HK-2 (cell line): ENCODE results near the gene ETV3.
"Not testable (repeated sequence)": the region's sequence is repeated elsewhere in the genome, so short reads cannot be mapped to it uniquely, and the experiment has no call there.

Experiments
- DNase-seq: peaks from one replicate; pipeline ENCODE4 v3.0.0-alpha.2; 2018; ENCODE audit not compliant: unreplicated experiment

The ETV3 gene

DNA sequence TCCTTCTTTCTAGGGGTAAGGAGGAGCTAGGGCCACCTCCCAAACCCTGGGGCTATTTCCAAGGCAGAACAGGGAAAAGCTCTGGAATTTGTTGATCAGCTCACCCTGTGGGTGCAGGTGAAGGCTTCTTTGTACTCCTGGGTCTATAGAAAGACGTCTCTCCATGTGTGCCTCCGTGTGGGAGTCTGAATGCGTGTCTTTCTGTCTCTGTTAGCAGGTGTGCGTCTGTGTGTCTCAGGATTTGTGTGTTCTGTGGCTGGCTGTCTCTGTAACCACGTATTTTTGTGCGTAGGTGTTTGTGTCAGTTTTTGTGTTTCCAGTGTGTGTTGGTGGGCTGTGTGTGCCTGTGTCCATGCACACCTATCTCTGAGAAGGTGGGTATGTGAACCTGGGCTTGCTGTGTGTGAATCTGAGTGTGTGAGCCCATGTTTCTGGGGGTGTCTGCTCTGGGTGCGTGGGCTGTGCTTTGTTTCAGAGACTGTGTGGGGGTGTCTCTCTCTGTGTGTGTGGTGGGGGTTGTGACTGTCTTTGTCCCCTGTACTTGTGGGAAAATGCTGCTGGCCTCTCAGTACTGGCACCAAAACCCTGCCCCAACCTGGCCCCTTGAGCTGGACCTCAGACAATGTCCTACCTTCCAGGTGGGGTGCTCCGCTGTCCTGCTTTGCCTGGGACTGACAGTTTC, 25.9 kb downstream of the ETV3 start:
- DNase-seq, result no peak

DNA sequence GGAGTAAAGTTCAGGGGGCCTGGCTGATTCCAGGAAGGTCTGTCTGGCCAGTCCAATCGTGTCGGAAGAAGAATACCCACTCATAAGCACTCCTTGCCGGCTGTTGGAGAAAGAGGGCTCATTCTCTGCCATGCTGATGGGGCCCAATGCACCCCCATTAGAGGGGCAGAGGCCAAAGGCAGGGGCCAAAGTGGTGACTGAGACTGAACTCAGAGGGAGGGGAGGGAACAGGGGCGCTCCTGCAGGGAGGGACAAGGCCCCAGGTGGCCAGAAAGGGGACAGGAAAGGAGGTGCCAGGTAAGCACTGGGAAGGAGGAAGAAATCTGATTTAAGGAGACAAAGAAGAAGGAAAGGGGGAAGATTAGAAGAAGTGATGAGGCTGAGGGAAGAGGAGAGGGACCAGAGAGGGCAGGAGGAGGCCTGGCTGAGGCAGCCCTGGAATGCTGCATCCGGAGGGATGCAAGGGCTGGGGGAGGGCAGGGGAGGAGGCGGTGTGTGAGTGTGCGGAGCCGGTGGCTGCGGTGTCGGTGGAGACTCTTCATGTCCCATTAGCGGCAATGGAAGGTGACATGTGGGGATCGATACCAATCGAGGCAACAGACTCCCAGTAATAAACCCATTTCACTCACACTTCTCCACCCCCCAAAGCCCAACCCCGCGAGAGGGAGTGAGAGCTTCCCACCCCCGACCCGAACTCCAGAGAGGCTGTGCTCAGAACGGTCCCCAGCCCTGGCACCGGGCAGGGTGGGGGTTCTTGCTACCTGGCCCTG, 26.6 kb downstream of the ETV3 start:
- no peak for DNase-seq

DNA sequence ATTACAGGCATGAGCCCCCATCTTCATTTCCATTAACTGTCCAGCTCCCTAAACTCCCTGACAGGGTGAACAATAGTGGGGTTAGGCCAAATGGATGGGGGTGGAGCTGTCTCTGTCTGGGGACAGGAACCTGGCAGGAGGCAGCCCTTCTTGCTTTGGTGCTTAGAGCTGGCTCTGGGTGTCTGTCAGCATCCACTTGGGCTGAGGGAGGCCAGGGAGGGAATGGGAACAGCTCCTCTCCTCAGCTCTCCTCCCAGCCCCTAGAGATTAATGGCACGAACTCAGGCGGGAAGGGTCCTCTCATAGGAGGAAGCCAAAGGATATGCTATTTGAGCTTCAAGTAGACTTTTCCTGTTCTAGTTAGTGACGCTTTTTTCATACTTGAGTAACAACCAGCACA, 27.5 kb downstream of the ETV3 start:
- no peak for DNase-seq

DNA sequence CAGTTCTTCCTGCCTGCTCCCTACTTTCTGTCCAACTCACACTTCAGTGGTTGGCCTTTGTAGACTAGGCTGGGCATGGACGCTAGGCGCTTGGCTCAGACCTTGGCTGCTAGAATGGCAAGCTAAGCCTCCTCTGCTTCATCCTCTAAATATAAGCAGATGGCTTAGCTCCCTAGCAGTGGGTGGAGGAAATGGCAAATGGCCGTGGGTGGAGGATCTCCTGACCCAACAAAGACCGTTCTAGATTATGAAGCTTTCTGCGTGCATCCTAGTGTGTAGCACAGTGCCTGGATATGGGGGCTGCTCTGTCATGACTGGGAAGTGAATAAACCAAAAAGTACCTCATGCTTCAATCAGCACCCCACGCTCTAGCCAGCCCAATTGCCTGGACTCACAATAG, 28.2 kb downstream of the ETV3 start:
- DNase-seq, result no peak

DNA sequence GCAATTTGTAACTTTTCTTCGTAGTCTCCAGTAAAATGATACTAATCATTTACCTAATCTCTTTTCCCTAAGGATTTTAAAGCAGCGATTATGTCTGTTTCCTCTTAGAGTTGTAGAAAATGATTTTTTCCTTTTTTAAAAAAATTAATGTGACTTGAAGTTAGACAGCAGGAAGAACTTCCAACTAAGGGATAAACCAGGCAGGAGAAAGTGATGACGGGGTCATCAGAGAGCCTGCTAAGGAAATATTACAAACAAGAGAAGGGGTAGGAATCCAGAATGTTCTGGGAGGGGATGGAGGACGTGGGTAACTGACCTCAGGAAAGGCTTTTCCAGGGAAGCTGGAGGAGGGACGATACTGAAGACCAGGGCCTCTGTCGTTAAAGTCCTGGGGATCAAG, 29.7 kb downstream of the ETV3 start:
- DNase-seq, result no peak

DNA sequence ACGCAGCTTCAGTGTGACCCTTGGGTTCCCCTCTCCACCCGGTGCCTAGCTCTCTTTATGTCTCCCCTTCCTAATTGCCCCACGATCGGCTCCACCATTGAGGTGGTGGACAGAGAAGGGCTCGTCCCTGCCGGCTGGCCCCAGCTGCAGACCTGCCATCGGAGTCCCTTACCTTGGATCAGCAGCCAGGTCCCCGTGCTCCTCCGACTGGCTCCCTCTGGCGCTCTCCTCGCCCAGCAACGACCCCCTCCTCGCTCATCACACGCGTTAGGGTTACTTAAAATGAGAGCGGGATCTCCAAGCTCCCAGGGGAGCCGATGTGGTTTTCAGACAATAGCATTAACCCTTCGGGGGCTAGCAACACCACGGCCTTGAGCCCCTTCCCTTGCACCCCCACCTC, 30.5 kb downstream of the ETV3 start:
- DNase-seq, result no peak

DNA sequence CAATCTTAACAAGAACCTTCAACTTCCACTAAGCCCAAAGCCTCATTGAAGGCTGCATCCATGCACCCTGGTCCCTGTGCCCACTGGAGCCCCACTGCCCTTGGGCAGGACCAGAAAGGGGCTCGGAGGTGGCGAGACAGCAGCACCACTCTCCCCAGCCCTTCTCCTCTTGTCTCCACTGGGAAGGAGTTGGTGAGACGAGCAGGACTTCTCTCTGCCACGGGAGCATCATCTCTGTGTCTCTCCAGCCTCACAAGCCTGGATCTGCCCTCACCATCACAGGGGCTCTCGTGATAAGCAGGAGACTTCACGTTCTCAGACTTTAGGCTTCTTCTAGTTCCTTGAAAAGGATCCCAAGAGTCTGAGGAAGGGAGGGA, 31.4 kb downstream of the ETV3 start:
- DNase-seq, result no peak

DNA sequence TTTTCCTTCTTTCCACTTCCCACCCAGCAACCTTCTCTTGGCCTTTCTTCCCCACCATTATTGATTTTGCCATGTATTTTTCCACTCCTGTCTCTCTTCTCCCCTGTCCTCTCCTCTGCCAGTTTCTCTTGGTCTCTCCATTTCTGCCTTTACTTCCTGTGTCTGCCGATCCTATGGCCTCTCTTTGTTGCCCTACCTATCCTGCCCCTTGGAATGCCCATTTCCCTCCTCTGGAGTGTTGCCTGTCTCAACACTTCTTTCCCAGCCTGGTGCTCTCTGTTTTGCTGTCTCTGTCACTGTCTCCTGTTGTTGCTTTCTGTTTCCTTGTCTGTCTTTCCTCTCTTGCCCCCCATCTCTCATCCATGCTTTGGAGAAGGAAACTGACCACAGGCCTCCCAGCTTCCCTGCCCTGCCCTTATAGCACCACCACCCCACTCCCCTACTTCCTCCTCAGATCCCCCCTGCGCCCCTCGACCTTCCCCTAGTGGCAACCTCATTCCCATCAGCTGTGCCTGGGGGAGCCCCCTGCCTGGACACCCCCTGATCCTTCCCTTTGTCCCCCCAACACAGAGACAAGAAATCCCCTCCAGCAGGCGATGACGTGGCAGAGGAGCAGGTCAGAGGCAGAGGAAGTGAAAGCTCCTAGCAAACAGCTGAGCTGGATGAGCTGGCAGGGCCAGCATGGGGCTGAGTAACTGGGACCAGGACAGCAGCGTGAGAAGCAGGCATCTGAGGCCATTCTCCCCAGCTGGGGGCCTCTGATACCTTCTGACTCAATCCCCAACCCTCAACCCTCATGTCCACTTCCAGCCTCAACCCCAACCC, 32.0 kb downstream of the ETV3 start:
- peak; percentile 50 for DNase-seq

DNA sequence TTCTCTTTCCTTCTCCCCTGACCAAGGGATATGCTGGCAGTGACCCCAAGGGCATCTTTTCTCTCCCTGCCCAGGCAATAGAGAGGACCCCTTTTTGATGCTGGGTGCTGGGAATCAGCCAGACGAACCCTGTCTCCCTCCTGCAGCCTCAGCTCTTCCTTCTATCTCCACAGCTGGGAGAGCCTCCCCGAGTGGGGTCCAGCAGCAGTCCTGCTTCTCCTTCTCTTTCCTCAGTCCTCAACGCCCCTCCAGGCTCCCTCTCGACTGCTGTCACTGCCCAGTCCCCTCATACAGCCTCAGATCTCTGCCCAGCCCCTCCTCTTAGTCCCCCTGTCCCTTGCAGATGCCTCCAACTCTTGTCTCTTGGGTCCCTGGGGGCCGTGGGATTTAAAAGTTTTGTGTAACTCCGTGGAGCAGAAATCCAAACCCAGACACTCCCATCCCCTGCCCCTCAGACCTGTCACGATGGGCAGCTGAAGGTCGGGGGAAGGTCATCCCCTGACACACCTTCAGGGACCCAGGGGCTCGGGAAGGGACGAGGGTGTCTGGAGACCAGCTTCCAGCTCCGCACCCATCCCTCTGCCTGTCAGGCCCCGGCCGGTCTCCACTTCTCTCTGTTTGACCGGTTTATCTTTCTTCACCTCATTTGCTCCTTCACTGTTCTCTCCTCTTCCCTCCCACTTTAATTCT, 32.8 kb downstream of the ETV3 start:
- no peak for DNase-seq

DNA sequence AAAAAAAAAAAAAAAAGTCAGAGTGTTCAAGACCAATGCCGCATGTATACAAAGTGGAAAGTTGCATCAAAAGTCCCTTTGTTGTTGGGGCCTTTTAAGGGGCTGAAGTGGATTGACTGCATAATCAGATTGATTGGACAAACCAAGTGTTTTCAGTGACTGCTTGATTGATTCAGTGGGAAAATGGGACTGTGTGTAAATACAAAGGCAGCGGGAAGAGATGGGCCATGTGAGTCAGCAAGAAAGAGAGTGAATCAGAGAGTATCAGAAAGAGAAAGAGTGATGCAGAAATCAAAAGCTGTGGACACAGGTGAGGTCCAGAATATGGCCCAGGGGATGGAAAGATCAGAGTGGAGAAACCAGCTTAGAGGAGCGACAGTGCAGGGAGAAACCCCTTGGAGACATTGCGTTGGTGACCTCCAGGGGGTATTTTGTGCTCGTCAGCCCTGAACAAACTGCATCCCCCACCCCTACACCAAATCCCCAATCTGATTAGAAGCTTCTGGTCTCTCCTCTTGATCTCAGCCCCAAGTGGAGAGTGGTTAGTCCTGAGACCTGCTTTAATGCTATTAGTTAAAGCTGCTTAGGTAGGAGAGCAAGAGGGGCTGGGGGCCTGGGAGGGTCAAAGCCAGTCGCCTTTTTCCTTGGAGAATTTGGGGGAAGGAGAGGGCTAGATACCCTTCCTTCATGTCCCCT, 33.4 kb downstream of the ETV3 start:
- no peak for DNase-seq

DNA sequence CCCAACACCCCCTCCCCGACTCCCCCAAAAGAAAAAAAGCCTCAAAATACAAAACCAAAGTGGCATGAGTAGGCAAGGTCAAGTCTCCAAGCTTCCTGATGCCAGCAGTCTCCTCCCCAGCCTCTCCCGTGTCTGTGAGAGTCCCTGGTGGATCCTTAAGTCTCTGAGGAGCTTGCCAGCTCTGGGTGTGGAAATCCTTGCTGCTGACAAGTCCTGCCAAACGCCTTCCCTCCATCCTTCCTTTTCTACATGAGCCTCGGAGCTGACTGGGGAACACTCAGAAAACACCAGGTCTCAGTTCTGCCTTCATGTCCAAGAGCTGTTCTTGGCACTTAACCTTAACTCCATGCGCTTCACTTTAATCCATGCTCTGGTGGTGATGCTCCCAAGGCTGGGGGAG, 34.9 kb downstream of the ETV3 start:
- no peak for DNase-seq

DNA sequence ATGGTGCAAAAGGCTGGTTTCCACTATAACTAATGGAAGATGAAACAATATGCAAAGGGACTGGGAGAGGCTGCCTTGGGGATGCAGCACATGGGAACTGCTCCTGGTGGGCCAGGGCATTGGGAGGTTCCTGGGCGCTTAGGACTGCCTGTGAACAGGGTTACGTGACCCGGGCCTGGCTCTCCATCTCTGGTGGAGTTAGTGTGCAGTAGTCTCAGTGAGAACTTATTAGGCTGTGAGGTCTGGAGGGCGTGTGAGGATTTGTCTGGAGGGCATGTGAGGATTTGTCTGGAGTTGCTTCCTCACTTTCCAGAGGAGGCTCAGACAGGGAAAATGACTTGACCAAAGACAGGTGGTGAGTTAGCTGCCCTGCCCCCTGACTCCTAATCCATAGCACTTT, 37.0 kb downstream of the ETV3 start:
- no peak for DNase-seq

DNA sequence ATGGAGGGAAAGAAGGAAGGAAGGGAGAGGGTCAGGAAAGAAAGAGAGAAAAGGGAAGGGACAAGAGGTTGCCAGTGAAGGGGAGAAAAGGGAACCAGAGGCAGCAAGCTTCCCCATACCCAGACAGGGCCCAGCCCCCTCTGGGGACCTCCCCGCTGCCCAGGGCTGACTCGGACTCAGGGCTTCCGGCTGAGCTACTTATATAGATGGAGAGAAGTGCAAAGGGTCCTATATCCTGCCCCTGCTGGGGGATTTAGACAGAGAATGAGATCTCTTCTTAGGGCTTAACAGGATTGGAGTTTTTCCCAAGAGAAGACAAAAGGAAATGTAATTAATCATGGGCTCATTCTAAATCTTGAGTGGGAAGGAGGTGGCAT, 38.6 kb downstream of the ETV3 start, which contains the start of gene ETV3L:
ETV3L (minus strand) TSS at position 176 of the 377 bp plus-strand sequence. CDS start 285 bp downstream, outside the sequence.
- DNase-seq, result no peak

DNA sequence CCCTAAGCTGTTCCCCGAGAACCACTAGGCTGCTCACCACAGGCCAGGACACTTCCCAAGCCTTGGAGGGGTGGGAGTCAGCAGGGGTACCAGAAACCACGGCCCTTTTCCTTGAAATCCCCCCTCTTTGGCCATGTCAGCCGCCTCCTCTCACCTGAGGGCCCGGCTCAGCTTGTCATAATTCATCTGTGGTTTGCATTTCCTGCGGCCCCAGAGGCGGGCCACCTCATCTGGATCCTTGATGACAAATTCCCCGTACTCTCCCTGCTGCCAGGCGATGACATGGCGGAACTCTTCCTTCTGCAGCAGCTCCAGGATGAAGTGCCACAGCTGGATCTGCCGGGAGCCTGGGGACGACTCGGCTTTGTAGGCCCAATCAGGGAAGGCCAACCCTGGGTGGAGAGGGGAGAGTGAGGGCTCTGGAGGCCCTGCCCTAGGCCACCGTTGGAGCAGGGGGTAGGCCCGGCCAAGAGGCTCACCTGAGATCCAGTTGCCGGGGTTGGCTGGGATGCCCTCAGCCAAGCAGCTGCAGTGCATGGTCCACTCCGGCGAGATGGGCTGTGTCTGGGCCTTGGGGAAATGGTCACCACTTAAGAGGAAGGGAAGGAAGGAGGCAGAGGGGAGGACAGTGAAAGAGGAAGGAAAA, 39.1 kb downstream of the ETV3 start:
- not testable (repeated sequence) for DNase-seq

DNA sequence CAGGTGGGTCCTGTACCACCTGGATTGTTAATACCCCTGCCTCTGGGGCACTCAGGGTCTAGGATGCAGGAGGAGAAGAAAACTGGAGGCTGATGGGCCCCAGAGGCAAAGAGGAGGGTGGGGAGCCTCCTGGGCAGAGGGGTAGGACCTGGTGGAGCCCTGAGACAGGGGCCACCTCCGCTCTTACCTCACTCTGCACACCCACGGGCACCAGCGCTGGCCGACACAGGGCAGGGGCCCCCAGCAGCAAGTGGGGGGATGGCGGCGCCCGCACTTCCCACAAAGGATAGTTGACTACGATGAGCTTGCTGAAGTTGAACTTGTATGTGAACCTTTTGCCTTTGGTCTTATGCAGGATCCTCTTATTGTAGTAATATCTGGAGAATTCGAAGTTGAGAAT, 39.7 kb downstream of the ETV3 start:
- DNase-seq, result no peak

DNA sequence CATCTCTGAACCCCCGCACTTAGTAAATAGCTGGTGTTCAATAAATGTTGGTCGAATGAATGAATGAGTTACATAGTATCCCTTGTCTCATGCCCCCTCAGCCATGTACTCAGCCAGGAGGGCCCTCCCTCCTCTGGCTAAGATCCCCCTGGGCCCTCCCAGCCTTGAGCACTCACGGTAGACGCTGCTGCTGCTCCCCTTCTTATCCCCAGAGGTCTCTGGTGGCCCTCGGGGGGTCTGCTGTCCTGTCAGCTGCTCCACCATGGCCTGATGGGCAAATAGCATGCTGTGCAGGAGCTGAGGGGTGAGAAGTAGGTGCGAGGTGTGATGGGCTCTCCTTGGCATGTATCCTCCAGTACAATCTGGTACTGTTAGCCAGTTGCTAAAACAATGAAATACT, 40.5 kb downstream of the ETV3 start:
- no peak for DNase-seq

DNA sequence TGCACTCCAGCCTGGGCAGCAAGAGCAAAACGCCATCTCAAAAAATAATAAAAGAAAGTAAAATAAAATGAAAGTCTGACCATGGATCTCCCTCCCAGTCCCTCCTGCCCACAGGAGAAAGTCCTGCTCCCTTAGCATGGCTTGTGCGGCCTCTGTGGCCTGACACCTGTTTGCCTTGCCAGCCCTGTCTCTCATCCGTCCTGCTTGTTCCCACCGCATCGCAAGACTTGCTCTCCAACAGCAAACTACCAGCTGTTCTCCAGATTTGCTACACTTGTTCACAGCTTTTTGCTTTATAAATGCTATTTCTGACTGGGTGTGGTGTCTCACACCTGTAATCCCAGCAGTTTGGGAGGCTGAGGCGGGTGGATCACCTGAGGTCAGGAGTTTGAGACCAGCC, 41.3 kb downstream of the ETV3 start:
- no peak for DNase-seq

DNA sequence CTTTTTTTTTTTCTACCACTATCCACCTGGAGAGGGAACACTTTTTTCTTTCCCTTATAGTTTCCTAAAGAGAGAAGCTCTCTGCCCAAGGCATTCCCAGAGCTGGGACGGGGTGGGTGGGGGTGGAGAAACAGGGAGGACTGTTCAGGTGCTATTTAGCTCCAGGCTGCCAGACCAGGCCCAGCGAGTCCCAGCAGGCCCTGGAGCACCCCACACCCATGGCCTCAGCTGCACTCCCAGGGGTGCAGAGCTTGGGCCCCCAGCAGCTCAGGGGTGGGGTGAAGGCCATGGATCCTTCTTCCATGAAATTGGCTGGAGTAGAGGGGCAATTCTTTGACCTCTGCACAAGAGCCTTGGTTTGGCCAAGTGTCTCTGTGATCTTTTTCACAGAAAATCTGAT, 42.6 kb downstream of the ETV3 start:
- DNase-seq, result no peak

DNA sequence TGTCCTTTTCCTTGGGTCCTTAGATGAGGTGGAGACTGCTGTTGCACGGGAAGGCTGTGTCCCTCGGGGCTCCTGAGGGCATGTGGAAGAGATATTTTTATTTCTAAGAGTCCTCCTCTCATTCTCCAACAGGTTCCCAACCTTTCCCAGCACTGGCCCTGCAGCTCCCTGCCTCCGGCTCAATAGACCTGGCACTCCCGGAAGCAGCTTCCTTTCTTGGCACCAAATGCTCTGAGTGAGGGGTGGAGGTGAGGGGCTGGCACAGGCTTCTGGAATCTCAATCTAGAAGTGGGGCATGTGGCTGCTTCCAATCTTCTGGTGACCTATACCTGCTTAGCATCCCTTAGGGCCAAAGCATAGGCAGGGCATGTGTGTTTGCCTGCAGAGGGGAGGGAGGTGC, 43.1 kb downstream of the ETV3 start:
- DNase-seq, result no peak

DNA sequence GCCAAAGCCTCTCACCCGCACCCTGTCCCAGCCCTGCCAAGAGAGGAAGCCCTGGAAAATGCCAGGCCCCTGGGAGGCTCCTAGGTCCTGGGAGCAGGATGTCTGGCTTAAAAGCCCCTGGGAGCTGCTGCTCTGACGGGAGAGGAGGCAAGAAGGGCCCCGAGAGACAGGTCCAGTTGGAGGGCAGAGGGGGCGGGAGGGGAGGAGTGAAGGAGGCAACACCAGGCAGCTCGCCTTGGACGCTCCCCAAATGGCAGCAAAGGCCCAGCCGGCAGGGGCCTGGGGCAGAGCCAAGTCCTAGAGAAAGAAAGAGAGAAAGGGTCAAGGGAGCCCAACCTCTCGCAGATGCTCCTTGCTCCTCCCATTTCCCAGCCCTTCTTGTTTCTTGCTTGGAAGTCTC, 45.4 kb downstream of the ETV3 start:
- DNase-seq, result no peak

DNA sequence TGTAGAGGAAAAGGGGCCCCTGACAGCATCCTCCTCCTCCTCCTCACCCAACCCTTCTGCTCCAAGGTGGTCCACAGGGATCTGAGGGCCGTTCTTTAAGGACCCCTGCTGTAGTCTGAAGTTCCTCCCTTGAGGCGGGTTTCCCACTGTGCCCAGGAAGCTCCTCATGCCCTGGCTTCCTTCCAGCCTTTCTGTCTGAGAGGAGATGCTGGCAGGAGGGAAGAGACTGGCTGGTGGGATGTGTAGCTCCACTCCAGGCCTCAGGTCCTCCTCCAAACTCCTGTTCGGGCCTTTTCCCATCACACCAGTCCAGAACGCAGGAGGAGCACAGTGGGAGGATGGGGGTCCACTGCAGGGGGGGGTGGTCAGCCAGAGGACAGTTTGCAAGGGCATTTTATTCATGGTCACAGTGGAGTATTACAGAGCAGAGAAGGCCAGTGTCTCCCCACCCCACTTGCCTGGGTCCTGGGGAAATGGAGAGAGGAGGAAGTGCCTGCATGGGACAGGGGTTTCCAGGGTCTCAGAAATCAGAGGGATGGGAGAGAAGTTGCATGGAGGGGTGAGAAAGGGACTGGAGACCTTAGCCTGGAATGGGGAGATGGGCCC, 46.4 kb downstream of the ETV3 start:
- no peak for DNase-seq
